WTC11 (cell line): ENCODE measurements around the gene PDIA2. TPM values are rescaled to one million over a fixed set of nuclear protein-coding genes. Genes with fewer than 3 reads are reported as not detected.

ENCODE experiments used
- ATAC-seq: fragments of 200-7000 bp; cut with Tn5 transposase; 2 replicates; pipeline ENCODE4 v1.10.0; 2021; ENCODE audit warnings: mild to moderate bottlenecking, moderate library complexity
- CTCF ChIA-PET: fragments of 300-600 bp; sonication (Branson Sonifier 250); formaldehyde crosslinking; loops from one replicate; lab custom pipeline; 2021; ENCODE audit warnings: antibody characterized with exemption; lab: Charles Lee
- POLR2A ChIA-PET: fragments of 350-600 bp; sonication (Branson Sonifier 250); formaldehyde crosslinking; loops from one replicate; lab custom pipeline; 2021; ENCODE audit warnings: antibody characterized with exemption; lab: Charles Lee
- DNase-seq: peaks from one replicate; pipeline ENCODE4 v3.0.0; 2021; ENCODE audit warnings: low spot score
- H3K27ac Mint-ChIP-seq: 2 replicates; pipeline ENCODE4 v1.8.0; 2021; ENCODE audit warnings: mixed read lengths
- H3K27me3 Mint-ChIP-seq: 2 replicates; pipeline ENCODE4 v1.8.0; 2021; ENCODE audit warnings: low read depth, mild to moderate bottlenecking, moderate library complexity, mixed read lengths
- H3K36me3 Mint-ChIP-seq: 2 replicates; pipeline ENCODE4 v1.8.0; 2021; ENCODE audit warnings: mixed read lengths
- H3K4me1 Mint-ChIP-seq: 2 replicates; pipeline ENCODE4 v1.8.0; 2022; ENCODE audit warnings: mixed read lengths
- H3K4me3 Mint-ChIP-seq: 2 replicates; pipeline ENCODE4 v1.8.0; 2021; ENCODE audit warnings: mild to moderate bottlenecking, moderate library complexity, mixed read lengths
- H3K9me3 Mint-ChIP-seq: 2 replicates; pipeline ENCODE4 v1.8.0; 2021; ENCODE audit warnings: mixed read lengths
- NFYB ChIP-seq: sonication (generic); formaldehyde crosslinking; conservative IDR thresholded peaks from 2 replicates; pipeline ENCODE4 v1.8.0; 2022; ENCODE audit warnings: low read depth, missing genetic modification reagents
- NR2C2 ChIP-seq: sonication (generic); formaldehyde crosslinking; IDR thresholded peaks from 2 replicates; pipeline ENCODE4 v1.8.0; 2022; ENCODE audit warnings: mild to moderate bottlenecking, missing genetic modification reagents
- PRRX2 ChIP-seq: fragments of 250-450 bp; sonication (Bioruptor Pico); IDR thresholded peaks from 2 replicates; pipeline ENCODE4 v1.8.0; 2021; ENCODE audit warnings: mild to moderate bottlenecking
- RORB ChIP-seq: fragments of 250-450 bp; sonication (Bioruptor Pico); IDR thresholded peaks from 2 replicates; pipeline ENCODE4 v1.9.0; 2021; ENCODE audit warnings: mild to moderate bottlenecking
- SMAD4 ChIP-seq: sonication (generic); formaldehyde crosslinking; IDR thresholded peaks from 2 replicates; pipeline ENCODE4 v1.8.0; 2022; ENCODE audit warnings: mild to moderate bottlenecking, missing genetic modification reagents
- SOX15 ChIP-seq: fragments of 250-450 bp; sonication (Bioruptor Pico); IDR thresholded peaks from 2 replicates; pipeline ENCODE4 v1.9.0; 2021; ENCODE audit warnings: mild to moderate bottlenecking
- TEAD4 ChIP-seq: sonication (generic); formaldehyde crosslinking; IDR thresholded peaks from 2 replicates; pipeline ENCODE4 v1.8.0; 2022; ENCODE audit warnings: mild to moderate bottlenecking, missing genetic modification reagents
- TP53 ChIP-seq: sonication (generic); formaldehyde crosslinking; IDR thresholded peaks from 2 replicates; pipeline ENCODE4 v1.8.1; 2023; ENCODE audit warnings: mild to moderate bottlenecking, missing genetic modification reagents
- ZNF232 ChIP-seq: sonication (generic); formaldehyde crosslinking; IDR thresholded peaks from 2 replicates; pipeline ENCODE4 v1.8.0; 2022; ENCODE audit warnings: mild to moderate bottlenecking, missing genetic modification reagents
- ZNF263 ChIP-seq: sonication (generic); formaldehyde crosslinking; IDR thresholded peaks from 2 replicates; pipeline ENCODE4 v1.8.1; 2022; ENCODE audit warnings: low read depth, mild to moderate bottlenecking, moderate library complexity, missing genetic modification reagents
- ZNF317 ChIP-seq: sonication (generic); formaldehyde crosslinking; IDR thresholded peaks from 2 replicates; pipeline ENCODE4 v1.8.1; 2023; ENCODE audit warnings: low read depth, mild to moderate bottlenecking, moderate library complexity, missing genetic modification reagents, borderline replicate concordance
- total RNA-seq: library from RNA; stranded (reverse); gene quantifications from 3 replicates; pipeline ENCODE4 v1.2.3, GENCODE V29; 2021
- TF ChIP-seq, protein P1 (sequence below): sonication (generic); formaldehyde crosslinking; IDR thresholded peaks from 2 replicates; pipeline ENCODE4 v1.8.0; 2023; ENCODE audit warnings: mild to moderate bottlenecking, missing genetic modification reagents
- TF ChIP-seq, protein P2 (sequence below): sonication (generic); formaldehyde crosslinking; IDR thresholded peaks from 2 replicates; pipeline ENCODE4 v1.8.0; 2023; ENCODE audit warnings: missing genetic modification reagents
- TF ChIP-seq, protein P3 (sequence below): fragments of 250-450 bp; sonication (Bioruptor Pico); IDR thresholded peaks from 2 replicates; pipeline ENCODE4 v1.9.0; 2021; ENCODE audit warnings: mild to moderate bottlenecking
- TF ChIP-seq, protein P4 (sequence below): sonication (generic); formaldehyde crosslinking; IDR thresholded peaks from 2 replicates; pipeline ENCODE4 v1.8.1; 2023; ENCODE audit warnings: mild to moderate bottlenecking, missing genetic modification reagents
- TF ChIP-seq, protein P5 (sequence below): sonication (generic); formaldehyde crosslinking; IDR thresholded peaks from 2 replicates; pipeline ENCODE4 v1.8.0; 2022; ENCODE audit warnings: missing genetic modification reagents
- TF ChIP-seq, protein P6 (sequence below): sonication (generic); formaldehyde crosslinking; IDR thresholded peaks from 2 replicates; pipeline ENCODE4 v1.8.1; 2023; ENCODE audit warnings: mild to moderate bottlenecking, missing genetic modification reagents, moderate library complexity
- TF ChIP-seq, protein P7 (sequence below): fragments of 250-450 bp; sonication (Bioruptor Pico); IDR thresholded peaks from 2 replicates; pipeline ENCODE4 v1.9.0; 2021; ENCODE audit warnings: mild to moderate bottlenecking

The PDIA2 gene
- total RNA-seq, 1 experiment from 2014 or later: 2.4 TPM

DNA sequence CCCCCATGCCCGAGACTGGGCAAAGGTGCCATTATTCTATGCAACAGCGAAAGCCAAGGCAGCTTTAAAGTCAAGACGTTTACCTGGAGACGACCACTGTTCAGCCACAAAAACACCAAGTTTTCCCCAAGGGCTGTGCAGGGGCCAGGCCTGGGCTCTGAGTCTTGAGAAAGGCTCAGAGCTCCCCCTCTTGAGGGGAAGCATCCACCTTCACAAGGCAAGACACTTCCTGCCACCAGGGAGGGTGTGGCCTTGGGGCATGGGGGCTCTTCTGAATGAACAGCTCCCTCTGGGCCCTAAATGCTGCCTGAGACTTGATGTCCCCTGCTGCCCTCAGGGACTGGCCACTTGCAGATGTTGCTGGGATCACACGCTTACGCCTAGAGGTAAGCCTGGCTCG, 26.5 kb downstream of the PDIA2 start:
- CTCF ChIA-PET: interaction anchor here (0.6 to 1.8 kb wide), 10 partner anchors 9 to 244 kb away, joined by 3 to 10 read pairs (median 4); partner anchors contain the start of gene AXIN1
- peak overlapping the region; percentile 94 for H3K27ac Mint-ChIP-seq
- no peaks in the 10 kb centered on the region for H3K4me1 Mint-ChIP-seq
- POLR2A ChIA-PET: interaction anchor here (1.0 kb wide), 1 partner anchor 81 kb away, joined by 4 read pairs; no protein-coding TSS in a partner anchor
- TF ChIP-seq, protein P1, sequence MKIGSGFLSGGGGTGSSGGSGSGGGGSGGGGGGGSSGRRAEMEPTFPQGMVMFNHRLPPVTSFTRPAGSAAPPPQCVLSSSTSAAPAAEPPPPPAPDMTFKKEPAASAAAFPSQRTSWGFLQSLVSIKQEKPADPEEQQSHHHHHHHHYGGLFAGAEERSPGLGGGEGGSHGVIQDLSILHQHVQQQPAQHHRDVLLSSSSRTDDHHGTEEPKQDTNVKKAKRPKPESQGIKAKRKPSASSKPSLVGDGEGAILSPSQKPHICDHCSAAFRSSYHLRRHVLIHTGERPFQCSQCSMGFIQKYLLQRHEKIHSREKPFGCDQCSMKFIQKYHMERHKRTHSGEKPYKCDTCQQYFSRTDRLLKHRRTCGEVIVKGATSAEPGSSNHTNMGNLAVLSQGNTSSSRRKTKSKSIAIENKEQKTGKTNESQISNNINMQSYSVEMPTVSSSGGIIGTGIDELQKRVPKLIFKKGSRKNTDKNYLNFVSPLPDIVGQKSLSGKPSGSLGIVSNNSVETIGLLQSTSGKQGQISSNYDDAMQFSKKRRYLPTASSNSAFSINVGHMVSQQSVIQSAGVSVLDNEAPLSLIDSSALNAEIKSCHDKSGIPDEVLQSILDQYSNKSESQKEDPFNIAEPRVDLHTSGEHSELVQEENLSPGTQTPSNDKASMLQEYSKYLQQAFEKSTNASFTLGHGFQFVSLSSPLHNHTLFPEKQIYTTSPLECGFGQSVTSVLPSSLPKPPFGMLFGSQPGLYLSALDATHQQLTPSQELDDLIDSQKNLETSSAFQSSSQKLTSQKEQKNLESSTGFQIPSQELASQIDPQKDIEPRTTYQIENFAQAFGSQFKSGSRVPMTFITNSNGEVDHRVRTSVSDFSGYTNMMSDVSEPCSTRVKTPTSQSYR (CRISPR knock-in tag): no peak
- no peak for TF ChIP-seq NFYB
- TF ChIP-seq SOX15 (CRISPR knock-in tag): no peak
- no peak for TF ChIP-seq ZNF317 (CRISPR knock-in tag)
- TF ChIP-seq, protein P2, sequence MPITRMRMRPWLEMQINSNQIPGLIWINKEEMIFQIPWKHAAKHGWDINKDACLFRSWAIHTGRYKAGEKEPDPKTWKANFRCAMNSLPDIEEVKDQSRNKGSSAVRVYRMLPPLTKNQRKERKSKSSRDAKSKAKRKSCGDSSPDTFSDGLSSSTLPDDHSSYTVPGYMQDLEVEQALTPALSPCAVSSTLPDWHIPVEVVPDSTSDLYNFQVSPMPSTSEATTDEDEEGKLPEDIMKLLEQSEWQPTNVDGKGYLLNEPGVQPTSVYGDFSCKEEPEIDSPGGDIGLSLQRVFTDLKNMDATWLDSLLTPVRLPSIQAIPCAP (CRISPR knock-in tag): no peak
- TF ChIP-seq, protein P3, sequence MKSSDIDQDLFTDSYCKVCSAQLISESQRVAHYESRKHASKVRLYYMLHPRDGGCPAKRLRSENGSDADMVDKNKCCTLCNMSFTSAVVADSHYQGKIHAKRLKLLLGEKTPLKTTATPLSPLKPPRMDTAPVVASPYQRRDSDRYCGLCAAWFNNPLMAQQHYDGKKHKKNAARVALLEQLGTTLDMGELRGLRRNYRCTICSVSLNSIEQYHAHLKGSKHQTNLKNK (CRISPR knock-in tag): no peak
- TF ChIP-seq, protein P4, sequence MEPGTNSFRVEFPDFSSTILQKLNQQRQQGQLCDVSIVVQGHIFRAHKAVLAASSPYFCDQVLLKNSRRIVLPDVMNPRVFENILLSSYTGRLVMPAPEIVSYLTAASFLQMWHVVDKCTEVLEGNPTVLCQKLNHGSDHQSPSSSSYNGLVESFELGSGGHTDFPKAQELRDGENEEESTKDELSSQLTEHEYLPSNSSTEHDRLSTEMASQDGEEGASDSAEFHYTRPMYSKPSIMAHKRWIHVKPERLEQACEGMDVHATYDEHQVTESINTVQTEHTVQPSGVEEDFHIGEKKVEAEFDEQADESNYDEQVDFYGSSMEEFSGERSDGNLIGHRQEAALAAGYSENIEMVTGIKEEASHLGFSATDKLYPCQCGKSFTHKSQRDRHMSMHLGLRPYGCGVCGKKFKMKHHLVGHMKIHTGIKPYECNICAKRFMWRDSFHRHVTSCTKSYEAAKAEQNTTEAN (CRISPR knock-in tag): no peak
- DNase-seq (no peak), ATAC-seq (peak; percentile 75)
- H3K27me3 Mint-ChIP-seq: no peaks in the 10 kb centered on the region
- H3K9me3 Mint-ChIP-seq: no peaks in the 10 kb centered on the region
- peaks cover 27% of the 10 kb centered on the region for H3K36me3 Mint-ChIP-seq
- H3K4me3 Mint-ChIP-seq: no peak overlapping the region

DNA sequence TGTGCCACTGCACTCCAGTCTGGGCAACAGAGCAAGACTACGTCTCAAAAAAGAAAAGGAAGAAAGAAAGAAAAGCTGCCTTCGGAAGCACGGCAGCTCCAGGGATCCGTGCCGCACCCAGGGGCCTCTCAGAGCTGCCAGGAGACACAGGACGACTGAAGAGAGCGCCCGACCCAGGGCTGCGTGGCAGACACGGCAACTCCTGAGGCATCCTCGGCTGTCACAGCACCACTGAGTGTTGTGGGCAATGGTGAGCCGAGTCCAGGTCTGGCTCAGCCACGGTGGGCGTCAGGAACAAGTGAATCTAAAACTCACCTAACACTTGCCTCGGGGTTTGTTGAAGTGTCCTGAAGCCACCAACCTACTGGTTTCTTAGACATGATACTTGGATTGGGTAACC, 28.8 kb downstream of the PDIA2 start:
- ATAC-seq: no peak
- H3K4me3 Mint-ChIP-seq: no peak overlapping the region

DNA sequence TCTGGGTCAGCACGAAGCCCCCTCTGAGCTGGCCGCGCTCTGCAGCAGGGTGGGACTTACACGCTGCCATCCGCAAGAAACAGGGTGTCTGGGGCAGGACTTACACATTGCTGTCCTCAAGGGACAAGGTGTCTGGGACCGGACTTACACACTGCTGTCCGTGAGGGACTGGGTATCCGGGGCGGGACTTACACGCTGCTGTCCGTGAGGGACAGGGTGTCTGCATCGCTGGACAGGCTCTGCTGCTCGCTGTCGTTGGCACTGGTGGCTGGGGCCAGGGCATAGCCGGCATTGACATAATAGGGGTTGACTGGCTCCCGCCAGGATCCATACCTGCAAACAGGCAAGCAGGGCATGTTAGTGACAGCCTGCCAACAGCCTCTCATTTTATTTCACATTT, 31.4 kb downstream of the PDIA2 start:
- H3K27me3 Mint-ChIP-seq: no peaks in the 10 kb centered on the region
- H3K36me3 Mint-ChIP-seq: peaks cover 18% of the 10 kb centered on the region
- POLR2A ChIA-PET: no interaction called here
- no peak overlapping the region for H3K4me3 Mint-ChIP-seq
- H3K27ac Mint-ChIP-seq: no peak overlapping the region
- H3K9me3 Mint-ChIP-seq: no peaks in the 10 kb centered on the region
- DNase-seq (no peak), ATAC-seq (no peak)
- CTCF ChIA-PET: no interaction called here
- H3K4me1 Mint-ChIP-seq: peaks cover 12% of the 10 kb centered on the region
- TF ChIP-seq SOX15 (CRISPR knock-in tag) (no peak), RORB (CRISPR knock-in tag) (no peak), PRRX2 (no peak), ZNF263 (no peak), ZNF232 (CRISPR knock-in tag) (no peak), NR2C2 (CRISPR knock-in tag) (no peak), SMAD4 (CRISPR knock-in tag) (no peak)
- TF ChIP-seq, protein P5, sequence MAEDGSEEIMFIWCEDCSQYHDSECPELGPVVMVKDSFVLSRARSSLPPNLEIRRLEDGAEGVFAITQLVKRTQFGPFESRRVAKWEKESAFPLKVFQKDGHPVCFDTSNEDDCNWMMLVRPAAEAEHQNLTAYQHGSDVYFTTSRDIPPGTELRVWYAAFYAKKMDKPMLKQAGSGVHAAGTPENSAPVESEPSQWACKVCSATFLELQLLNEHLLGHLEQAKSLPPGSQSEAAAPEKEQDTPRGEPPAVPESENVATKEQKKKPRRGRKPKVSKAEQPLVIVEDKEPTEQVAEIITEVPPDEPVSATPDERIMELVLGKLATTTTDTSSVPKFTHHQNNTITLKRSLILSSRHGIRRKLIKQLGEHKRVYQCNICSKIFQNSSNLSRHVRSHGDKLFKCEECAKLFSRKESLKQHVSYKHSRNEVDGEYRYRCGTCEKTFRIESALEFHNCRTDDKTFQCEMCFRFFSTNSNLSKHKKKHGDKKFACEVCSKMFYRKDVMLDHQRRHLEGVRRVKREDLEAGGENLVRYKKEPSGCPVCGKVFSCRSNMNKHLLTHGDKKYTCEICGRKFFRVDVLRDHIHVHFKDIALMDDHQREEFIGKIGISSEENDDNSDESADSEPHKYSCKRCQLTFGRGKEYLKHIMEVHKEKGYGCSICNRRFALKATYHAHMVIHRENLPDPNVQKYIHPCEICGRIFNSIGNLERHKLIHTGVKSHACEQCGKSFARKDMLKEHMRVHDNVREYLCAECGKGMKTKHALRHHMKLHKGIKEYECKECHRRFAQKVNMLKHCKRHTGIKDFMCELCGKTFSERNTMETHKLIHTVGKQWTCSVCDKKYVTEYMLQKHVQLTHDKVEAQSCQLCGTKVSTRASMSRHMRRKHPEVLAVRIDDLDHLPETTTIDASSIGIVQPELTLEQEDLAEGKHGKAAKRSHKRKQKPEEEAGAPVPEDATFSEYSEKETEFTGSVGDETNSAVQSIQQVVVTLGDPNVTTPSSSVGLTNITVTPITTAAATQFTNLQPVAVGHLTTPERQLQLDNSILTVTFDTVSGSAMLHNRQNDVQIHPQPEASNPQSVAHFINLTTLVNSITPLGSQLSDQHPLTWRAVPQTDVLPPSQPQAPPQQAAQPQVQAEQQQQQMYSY: no peak
- TF ChIP-seq, protein P6, sequence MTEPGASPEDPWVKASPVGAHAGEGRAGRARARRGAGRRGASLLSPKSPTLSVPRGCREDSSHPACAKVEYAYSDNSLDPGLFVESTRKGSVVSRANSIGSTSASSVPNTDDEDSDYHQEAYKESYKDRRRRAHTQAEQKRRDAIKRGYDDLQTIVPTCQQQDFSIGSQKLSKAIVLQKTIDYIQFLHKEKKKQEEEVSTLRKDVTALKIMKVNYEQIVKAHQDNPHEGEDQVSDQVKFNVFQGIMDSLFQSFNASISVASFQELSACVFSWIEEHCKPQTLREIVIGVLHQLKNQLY (CRISPR knock-in tag): no peak

More for the DNA sequence above, 28.8 kb downstream of the PDIA2 start:
- Mint-ChIP-seq H3K36me3 (peaks cover 22% of the 10 kb centered on the region), H3K4me1 (no peaks in the 10 kb centered on the region), H3K9me3 (no peaks in the 10 kb centered on the region), H3K27me3 (no peaks in the 10 kb centered on the region), H3K27ac (no peak overlapping the region)
- ChIA-PET CTCF (no interaction called here), POLR2A (no interaction called here)
- TF ChIP-seq, protein P6 (CRISPR knock-in tag): no peak
- TF ChIP-seq TP53 (CRISPR knock-in tag) (no peak), TEAD4 (CRISPR knock-in tag) (no peak)
- TF ChIP-seq, protein P7, sequence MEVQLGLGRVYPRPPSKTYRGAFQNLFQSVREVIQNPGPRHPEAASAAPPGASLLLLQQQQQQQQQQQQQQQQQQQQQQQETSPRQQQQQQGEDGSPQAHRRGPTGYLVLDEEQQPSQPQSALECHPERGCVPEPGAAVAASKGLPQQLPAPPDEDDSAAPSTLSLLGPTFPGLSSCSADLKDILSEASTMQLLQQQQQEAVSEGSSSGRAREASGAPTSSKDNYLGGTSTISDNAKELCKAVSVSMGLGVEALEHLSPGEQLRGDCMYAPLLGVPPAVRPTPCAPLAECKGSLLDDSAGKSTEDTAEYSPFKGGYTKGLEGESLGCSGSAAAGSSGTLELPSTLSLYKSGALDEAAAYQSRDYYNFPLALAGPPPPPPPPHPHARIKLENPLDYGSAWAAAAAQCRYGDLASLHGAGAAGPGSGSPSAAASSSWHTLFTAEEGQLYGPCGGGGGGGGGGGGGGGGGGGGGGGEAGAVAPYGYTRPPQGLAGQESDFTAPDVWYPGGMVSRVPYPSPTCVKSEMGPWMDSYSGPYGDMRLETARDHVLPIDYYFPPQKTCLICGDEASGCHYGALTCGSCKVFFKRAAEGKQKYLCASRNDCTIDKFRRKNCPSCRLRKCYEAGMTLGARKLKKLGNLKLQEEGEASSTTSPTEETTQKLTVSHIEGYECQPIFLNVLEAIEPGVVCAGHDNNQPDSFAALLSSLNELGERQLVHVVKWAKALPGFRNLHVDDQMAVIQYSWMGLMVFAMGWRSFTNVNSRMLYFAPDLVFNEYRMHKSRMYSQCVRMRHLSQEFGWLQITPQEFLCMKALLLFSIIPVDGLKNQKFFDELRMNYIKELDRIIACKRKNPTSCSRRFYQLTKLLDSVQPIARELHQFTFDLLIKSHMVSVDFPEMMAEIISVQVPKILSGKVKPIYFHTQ (CRISPR knock-in tag): no peak
- DNase-seq: no peak
